ENCODE data around the gene GPC3. TPM values are rescaled to one million over a fixed set of nuclear protein-coding genes. Genes with fewer than 3 reads are reported as not detected.

Gene GPC3
- total RNA-seq, 1 donor from 2014 or later, result 1,039 TPM

DNA sequence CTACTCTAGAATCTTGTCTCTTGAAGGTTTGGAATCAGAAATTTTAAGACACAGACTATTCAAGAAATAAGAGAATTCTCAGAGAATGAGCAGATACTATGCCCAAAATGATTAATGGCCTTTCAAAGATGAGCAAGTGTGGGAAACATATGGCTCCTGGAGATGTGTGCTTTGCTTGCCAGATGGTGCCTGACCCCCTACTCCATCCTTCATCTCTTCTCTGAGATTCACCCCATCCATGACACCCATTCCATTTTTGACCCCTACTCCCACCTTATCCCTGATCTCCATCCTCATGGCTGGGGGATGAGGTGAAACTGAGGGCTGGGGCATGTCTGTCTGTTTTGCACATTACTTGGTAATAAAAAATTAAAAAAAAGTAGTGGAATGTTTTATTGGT, 75.5 kb downstream of the GPC3 start:
- H3K27me3 Mint-ChIP-seq (ENCODE audit: insufficient read depth, low read depth), result peaks cover 4% of the 10 kb centered on the region
- Histone ChIP-seq H3K9ac (no peak overlapping the region), H2AFZ (replicated peaks) (no peak overlapping the region), H4K20me1 (ENCODE audit: low read depth) (peaks cover 31% of the 10 kb centered on the region), H3K4me3 (no peak overlapping the region), H3K27ac (no peak overlapping the region), H3K27me3 (no peaks in the 10 kb centered on the region), H3K4me1 (peaks cover 37% of the 10 kb centered on the region), H3K36me3 (no peaks in the 10 kb centered on the region), H3K4me2 (no peak overlapping the region), H3K79me2 (ENCODE audit: low read depth) (peaks cover 78% of the 10 kb centered on the region), H3K9me3 (ENCODE audit: low read depth) (no peaks in the 10 kb centered on the region), H3F3A (ENCODE audit: low read depth) (peaks cover 27% of the 10 kb centered on the region)
- H3K36me3 Mint-ChIP-seq, result peaks cover 4% of the 10 kb centered on the region
- no peak overlapping the region for H3K4me3 Mint-ChIP-seq
- peaks cover 4% of the 10 kb centered on the region for H3K9me3 Mint-ChIP-seq
- no peak for DNase-seq (ENCODE audit: low spot score)
- no peak overlapping the region for H3K27ac Mint-ChIP-seq
- peaks cover 36% of the 10 kb centered on the region for H3K4me1 Mint-ChIP-seq
- TF ChIP-seq EZH2phosphoT487 (IDR thresholded peaks at IDR 0.05) (no peak), EZH2 (IDR thresholded peaks at IDR 0.05) (no peak)
- TF ChIP-seq, protein P1, sequence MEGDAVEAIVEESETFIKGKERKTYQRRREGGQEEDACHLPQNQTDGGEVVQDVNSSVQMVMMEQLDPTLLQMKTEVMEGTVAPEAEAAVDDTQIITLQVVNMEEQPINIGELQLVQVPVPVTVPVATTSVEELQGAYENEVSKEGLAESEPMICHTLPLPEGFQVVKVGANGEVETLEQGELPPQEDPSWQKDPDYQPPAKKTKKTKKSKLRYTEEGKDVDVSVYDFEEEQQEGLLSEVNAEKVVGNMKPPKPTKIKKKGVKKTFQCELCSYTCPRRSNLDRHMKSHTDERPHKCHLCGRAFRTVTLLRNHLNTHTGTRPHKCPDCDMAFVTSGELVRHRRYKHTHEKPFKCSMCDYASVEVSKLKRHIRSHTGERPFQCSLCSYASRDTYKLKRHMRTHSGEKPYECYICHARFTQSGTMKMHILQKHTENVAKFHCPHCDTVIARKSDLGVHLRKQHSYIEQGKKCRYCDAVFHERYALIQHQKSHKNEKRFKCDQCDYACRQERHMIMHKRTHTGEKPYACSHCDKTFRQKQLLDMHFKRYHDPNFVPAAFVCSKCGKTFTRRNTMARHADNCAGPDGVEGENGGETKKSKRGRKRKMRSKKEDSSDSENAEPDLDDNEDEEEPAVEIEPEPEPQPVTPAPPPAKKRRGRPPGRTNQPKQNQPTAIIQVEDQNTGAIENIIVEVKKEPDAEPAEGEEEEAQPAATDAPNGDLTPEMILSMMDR (IDR thresholded peaks at IDR 0.05), result no peak

DNA sequence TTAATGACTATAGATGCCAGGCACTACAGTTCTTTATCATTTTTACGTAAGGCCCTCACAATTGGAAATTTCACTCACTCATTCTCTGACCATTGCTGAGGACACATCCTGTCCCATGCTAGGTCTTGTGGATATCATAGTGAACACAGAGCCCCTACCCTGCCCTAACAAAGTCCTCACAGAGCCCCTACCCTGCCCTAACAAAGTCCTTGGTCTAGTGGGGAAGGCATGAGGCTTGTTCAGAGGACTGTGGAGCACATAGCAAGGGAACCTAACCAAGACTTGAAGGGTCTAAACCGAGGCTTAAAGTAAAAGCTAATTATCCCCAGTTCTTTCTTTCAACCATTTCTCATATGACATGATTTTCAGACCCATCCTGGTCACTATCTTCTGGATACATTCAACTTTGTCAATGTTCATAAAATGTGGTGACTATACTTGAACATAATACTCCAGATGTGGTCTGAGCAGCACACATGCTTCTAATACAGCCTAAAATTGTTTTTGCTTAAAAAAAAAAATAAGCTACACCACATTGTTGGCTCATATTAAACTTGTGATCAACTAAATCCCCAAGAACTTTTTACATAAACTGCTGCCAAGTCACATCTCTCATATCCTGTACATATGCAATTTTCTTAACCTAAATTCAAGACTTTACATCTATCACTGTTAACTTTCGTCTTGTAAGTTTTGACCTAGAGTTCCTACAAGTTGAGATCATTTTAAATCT, 77.0 kb downstream of the GPC3 start:
- Histone ChIP-seq H3K4me1 (peaks cover 27% of the 10 kb centered on the region), H4K20me1 (ENCODE audit: low read depth) (peaks cover 24% of the 10 kb centered on the region), H3K27me3 (no peaks in the 10 kb centered on the region), H3K4me3 (no peak overlapping the region), H3K36me3 (no peaks in the 10 kb centered on the region), H3K79me2 (ENCODE audit: low read depth) (peaks cover 85% of the 10 kb centered on the region), H3K9me3 (ENCODE audit: low read depth) (no peaks in the 10 kb centered on the region), H2AFZ (replicated peaks) (no peak overlapping the region), H3F3A (ENCODE audit: low read depth) (peaks cover 12% of the 10 kb centered on the region), H3K27ac (no peak overlapping the region), H3K4me2 (no peak overlapping the region), H3K9ac (no peak overlapping the region)
- Mint-ChIP-seq H3K36me3 (peaks cover 4% of the 10 kb centered on the region), H3K4me3 (no peak overlapping the region), H3K9me3 (peaks cover 4% of the 10 kb centered on the region), H3K4me1 (peaks cover 23% of the 10 kb centered on the region), H3K27ac (no peak overlapping the region), H3K27me3 (ENCODE audit: insufficient read depth, low read depth) (peaks cover 4% of the 10 kb centered on the region)
- no peak for DNase-seq (ENCODE audit: low spot score)
- TF ChIP-seq EZH2 (IDR thresholded peaks at IDR 0.05) (no peak), EZH2phosphoT487 (IDR thresholded peaks at IDR 0.05) (no peak)
- TF ChIP-seq, protein P1 (IDR thresholded peaks at IDR 0.05), result no peak

DNA sequence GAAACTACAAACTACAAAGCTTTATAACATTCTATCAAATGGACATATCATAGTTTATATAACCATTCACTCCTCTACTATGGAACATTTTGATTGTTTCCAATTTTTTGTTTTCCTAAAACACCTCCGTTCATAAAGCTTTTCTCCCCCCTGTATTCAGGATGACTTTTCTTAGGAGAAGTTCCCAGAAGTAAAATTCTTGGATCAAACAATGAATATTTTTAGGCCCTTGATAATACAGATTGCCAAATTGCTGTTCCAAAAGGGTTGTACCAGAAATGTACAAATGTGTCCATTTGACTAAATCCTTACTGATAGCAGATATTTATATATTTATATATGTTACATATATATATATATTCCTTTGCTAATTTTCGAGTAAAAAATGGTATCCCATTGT, 77.8 kb downstream of the GPC3 start:
- peaks cover 4% of the 10 kb centered on the region for H3K9me3 Mint-ChIP-seq
- Histone ChIP-seq H3F3A (ENCODE audit: low read depth) (peaks cover 5% of the 10 kb centered on the region), H3K4me2 (no peak overlapping the region), H3K27ac (no peak overlapping the region), H3K36me3 (no peaks in the 10 kb centered on the region), H3K9ac (no peak overlapping the region), H3K9me3 (ENCODE audit: low read depth) (peaks cover 2% of the 10 kb centered on the region), H3K27me3 (no peaks in the 10 kb centered on the region), H3K79me2 (ENCODE audit: low read depth) (peaks cover 85% of the 10 kb centered on the region), H2AFZ (replicated peaks) (no peak overlapping the region), H3K4me3 (no peak overlapping the region), H3K4me1 (peaks cover 19% of the 10 kb centered on the region), H4K20me1 (ENCODE audit: low read depth) (peaks cover 20% of the 10 kb centered on the region)
- H3K4me1 Mint-ChIP-seq, result peaks cover 15% of the 10 kb centered on the region
- no peak overlapping the region for H3K27ac Mint-ChIP-seq
- H3K4me3 Mint-ChIP-seq, result no peak overlapping the region
- no peak for TF ChIP-seq EZH2phosphoT487 (IDR thresholded peaks at IDR 0.05)
- TF ChIP-seq, protein P1 (IDR thresholded peaks at IDR 0.05), result no peak
- TF ChIP-seq EZH2 (IDR thresholded peaks at IDR 0.05), result no peak
- peaks cover 4% of the 10 kb centered on the region for H3K36me3 Mint-ChIP-seq
- no peak for DNase-seq (ENCODE audit: low spot score)
- peaks cover 4% of the 10 kb centered on the region for H3K27me3 Mint-ChIP-seq (ENCODE audit: insufficient read depth, low read depth)
